Measurements from ENCODE around the gene KIF3A. TPM values are rescaled to one million over a fixed set of nuclear protein-coding genes. Genes with fewer than 3 reads are reported as not detected.

KIF3A gene
- total RNA-seq, 1 donor from 2014 or later = 20.7 TPM

DNA sequence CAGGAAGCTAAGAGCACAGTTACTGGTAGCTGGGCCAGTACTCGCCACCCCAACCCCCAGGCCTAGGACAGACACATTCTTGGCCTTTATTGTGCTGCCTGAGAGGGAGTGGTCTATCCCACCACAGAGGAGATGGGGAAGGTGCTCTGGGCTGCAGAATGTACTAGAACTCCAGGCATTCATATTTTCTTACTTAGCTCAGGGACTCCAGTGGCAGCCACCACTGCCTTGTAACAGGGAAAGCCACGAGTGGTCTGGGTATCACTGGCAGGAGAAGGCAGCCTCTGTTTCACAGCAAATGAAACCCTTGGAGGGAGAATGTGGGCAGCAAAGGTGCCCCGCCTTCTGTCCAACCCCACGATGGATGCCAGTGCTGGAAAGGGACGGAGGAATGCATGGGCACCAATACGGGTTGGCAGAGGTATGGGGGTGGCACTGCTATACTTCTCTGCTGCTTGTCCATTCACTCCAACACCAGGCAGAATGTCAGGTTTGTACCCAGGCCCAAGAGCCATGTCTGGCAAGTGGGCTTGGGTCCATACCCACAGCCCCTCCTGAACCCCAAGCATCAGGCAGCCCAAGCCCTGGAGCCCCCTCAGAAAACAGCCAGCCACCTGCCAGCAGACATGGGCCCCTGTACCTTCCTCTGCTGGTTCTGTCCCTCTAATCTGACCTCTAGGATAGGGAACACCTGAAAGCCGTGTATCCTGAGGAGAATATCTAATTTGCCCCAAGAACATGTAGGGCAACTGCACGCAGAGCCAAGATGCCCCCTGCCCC, 35.1 kb upstream of the KIF3A start:
- intact Hi-C loops (cut with DNase I) = no loop called here
- ATAC-seq (no peak), DNase-seq (ENCODE audit: low spot score) (no peak)

DNA sequence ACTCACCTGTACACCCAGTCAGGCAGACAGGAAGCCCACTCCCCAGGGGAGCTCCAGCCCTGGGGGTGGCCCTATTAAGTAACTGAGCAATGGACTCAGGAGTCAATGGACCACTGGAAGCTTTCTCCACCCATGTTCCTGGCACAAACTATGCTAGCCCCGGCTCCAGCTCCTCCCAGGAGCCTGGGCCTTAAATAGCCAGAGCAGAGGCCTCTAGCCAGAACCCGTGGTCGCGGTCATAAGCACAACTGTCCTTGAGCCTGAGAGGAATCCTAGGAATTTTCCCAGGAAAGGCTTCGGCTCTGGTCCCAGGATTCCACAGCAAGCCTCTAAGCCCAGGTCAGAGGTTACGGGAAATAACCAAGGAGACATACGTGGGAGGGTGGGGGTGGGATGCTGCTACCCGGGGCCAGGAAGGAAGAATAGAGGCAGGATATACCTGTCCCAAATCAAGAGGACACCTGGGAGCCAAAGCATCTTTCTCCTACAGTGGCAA, 34.2 kb upstream of the KIF3A start:
- ATAC-seq (peak; percentile 60), DNase-seq (ENCODE audit: low spot score) (no peak)
- intact Hi-C loops (cut with DNase I) = no loop called here

DNA sequence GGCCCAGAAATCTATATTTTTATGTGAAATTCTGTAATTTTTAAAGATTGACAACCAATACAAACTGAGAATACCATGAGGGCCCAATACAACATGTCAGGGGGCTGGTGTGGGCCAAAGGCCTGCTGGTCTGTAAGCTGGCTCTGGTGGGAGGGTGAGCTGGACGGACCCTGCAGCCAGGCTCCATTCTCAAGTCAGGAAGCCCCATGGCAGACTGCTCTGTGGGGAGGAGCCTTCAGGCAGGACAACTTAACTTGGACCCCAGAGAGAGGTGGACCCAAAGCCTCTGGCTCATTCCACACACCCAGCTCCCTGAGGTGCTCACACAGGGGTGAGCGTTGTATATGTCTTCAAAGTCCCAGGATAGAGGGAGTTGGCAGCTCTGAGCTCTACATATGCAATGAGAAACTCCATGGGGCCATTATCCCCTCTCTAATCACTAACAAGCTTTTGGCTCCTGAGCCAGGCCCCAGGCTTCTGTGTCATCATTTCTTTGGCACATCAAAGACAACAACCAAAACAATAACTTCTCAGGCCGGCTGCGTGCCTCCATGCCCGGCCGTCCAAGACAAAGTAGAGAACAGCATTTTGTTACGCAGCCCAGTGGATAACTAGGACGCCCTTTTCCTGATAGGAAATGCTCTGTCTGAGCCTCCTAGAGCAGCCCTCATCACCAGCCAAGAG, 33.3 kb upstream of the KIF3A start:
- DNase-seq (ENCODE audit: low spot score) = no peak
- intact Hi-C loops (cut with DNase I) = no loop called here
- ATAC-seq = peak; percentile 33

DNA sequence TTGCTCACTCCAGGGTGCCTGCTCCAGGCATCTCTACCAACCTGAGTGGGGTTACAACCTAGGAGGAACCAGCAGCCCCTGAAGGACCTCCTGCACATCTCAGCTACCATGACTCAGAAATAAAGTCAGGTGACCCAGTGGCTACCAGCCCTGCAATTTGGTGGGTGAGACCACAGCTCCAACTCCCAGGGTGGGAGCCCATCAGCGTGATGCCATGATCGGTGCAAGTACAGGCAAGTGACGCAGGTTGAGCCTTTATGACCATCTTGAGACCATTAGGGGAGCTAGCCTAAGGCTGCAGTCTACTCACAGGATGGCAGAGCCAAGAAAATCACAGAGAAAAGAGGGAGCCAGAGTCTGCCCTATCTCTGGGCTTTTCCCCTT, 31.1 kb upstream of the KIF3A start:
- DNase-seq (ENCODE audit: low spot score) (no peak), ATAC-seq (no peak)
- intact Hi-C loops (cut with DNase I) = no loop called here

DNA sequence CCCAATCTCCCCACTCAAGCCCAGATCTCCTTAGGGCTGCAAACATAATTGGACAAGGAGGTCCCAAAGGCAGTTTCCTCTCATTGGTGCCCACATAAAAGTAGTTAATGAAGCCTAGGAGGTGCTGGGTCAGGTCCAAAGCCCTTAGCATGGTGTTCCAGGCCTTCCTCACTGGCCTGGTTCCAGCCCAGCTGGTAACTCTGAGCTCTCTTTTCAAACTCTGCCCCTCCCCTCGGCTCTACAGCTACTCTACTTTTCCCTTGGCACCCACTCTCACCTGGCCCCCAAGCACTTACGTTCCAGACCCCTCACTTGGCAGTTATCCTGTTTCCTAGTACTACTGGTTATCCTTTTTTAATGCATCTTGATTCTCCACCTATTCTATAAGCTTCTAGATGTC, 29.8 kb upstream of the KIF3A start:
- ATAC-seq (no peak), DNase-seq (ENCODE audit: low spot score) (no peak)
- intact Hi-C loops (cut with DNase I) = no loop called here

DNA sequence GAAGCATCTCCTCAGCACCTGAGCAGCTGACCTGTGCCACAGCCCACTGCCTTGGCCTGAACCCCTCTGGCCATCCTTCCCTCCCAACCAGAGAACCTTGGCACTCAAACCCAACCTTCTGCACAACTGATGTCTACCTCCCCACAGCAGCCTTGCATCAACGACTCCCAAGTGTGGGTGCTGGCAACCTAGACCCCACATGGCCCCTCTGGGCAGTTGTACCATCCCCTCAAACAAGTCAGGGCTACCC, 29.4 kb upstream of the KIF3A start:
- DNase-seq (ENCODE audit: low spot score) = no peak
- intact Hi-C loops (cut with DNase I) = no loop called here
- ATAC-seq = no peak

DNA sequence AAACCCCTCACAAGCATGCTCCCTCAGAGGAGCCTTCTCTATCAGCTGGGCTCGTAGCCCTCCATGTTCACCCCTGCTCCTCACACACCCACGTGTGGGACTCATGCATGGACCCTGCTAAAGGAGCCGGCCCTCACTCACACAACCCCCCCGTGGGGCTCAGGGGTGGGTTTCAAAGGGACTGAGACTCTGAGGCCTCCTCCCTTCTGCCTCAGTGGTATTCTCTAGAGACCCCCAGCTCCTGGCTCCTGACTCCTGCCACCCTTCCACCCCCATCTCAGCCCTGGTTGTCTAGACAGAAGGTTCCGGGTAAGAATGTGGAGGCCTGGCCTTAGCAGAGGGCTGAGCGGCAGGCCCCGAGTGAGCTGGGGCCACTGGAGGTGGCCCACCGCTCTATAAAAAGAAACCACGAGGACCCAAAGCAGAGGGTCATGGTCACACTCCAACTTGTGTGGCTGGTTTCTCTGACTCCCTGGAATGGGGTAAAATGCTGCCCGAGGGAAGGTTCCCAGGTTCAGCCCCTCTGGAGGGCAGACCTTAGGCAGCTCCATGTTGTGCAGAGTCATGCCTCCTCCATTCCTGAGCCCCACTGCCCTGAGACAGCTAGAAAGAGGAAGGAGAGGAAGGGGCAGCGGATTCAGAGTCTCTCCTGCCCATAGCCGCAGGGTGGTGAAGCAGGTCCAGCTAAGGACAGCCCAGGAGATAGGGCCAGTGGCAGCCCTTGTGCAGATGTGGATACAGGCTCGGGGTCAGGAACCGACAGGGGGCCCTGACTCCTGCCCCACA, 28.9 kb upstream of the KIF3A start:
- intact Hi-C loops (cut with DNase I) = no loop called here
- ATAC-seq (no peak), DNase-seq (ENCODE audit: low spot score) (no peak)

DNA sequence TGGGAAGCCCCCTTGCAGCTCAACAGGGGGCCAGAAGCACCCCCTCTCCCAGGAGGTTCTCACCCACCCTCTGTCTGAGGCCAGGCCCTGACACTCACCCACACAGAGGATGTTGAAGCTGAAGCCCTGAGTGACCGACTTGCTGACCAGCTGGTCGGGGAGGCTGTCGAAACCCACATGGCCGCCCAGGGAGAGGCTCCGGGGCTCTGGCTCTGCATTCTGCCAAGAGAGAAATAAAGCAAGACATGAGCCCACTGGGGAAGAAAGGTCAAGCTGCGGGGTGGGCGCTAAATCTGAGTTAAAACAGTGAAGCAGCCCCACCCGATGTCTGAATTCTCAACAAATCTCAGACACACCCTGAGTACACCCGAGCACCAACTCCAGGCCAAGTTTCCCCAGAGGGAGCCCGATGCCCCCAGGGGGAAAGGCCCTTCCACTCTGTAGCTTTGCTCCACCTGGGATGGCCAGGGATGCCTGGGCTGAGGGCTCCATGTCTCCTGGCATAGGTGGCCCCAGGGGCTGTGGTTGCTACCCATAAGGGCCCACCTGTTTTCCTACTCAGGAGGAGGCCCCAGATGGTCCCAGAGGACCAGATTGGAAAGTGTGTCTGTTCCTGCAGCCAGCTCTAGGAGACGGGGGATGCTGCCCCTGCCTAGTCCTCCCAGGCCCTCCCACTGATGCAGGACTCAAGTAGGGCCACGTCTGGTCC, 28.1 kb upstream of the KIF3A start:
- intact Hi-C loops (cut with DNase I) = no loop called here
- ATAC-seq (no peak), DNase-seq (ENCODE audit: low spot score) (no peak)

DNA sequence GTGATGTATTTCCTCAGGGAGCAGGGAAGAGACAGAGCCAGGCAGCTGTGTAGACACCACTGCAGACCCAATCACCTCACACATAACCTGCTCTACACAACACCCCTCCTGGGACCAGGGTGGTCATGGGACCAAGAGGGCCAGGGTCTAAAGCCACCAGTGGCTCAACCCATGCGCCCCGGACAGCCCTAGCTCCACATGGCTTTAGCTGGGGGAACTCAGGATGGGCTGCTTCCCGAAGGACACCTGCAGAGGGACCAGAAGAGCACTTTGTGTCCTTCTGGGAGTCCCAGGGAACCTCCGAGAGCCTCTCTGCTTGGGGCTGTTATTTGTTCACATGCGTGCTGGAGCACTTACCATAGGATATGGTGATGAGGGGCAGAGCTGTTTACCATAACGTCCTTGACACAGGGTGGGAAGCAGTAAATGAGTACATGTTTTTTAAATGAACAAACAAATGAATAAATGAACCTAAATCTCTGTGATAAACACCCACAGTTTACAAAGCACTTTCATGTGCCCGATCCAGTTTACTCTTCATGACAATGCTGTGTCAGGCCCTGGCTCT, 27.4 kb upstream of the KIF3A start:
- intact Hi-C loops (cut with DNase I) = no loop called here
- ATAC-seq (no peak), DNase-seq (ENCODE audit: low spot score) (no peak)

DNA sequence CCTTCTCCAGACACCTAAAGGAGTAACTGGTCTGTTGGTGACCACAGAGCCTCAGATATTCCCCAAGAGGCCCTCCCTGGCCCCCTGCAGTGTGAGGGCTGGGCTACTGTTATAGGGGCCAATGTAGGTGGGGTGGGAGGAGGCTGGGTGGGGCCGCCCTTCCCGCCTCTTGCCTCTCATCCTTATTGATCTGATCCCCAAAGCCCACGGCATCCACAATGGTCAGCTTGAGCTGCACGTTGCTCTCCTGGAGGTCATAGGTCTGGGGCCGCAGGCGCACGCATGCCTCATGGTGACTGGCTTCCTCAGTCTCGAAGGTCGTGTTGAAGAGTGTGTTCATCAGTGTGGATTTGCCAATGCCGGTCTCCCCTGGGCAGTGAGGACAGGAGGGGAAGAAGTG, 26.7 kb upstream of the KIF3A start:
- intact Hi-C loops (cut with DNase I) = no loop called here
- ATAC-seq (no peak), DNase-seq (ENCODE audit: low spot score) (no peak)

DNA sequence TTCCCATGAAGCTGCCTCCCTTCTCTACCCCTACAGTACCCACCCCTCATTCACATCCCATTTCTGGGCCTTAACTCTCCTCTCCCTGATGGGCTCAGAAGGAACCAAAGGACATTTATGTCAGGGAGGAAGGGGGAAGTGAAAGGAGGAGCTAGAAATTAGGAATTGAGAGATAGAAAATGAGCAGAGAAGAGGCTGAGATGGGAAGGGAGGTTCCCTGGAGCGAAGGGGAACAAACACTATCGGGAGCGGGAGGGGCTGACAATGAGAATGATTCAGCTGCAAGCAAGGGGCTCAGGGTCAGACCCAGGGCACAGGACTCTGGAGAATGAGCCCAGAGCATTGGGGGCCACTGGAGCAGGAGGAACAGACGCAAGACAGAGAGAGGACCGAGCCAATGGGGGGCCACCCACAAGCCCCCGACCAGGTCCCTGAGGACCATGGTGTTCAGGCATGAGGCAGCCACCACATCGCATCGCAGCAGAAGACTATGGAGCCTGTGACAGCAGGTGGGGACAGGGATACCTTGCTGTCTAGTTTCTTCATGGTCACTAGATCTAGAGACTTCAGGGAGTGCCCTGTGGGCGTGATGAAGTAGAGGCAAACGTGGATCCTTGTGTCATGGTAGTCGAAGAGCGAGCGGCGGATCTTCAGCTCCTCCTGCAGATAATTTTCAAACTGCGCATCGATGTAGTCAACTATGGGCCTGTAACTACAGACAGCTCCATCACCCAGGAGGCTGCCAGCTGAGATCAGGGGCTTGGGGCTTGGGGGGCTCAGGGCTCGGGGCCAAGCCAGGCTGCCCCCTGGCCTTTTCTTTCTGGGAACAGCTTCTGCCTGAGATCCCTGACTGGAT, 26.1 kb upstream of the KIF3A start:
- intact Hi-C loops (cut with DNase I) = no loop called here
- ATAC-seq (no peak), DNase-seq (ENCODE audit: low spot score) (no peak)

DNA sequence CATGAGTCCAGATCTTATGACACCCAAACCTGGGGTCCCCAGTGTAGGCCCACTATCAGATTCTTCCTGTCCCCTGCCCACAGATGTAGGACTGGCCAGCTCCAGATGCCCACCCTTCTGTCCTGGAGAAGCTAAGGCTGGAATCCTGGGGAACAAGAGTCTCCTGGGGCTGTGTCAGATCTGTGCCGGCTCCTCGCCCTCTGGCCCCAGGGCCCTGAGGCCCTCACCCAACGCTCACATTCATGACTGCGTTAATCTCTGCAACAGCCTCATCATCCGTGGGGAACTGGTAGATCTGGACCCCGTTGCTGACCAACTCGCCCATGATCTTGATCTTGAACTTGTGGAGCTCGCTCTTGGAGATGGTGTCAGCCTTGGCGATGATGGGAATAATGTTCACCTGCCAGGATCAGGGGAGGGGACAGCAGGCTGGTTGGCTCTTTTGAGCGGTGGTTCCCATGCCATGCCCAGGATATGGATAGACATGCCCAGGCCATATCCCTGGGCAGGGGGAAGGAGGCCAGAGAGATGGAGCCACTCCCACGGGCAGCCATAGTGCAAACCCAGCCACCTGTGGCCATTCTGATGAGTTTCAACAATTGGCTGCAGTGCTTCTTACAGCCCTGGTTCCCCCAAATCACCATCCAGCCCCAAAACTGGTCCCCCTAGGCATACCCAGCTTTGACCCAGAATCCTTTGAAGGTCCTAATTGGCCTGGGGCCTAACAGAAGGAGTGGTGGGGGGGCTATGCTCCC, 25.1 kb upstream of the KIF3A start:
- no peak for DNase-seq (ENCODE audit: low spot score)
- intact Hi-C loops (cut with DNase I) = no loop called here
- ATAC-seq = no peak

DNA sequence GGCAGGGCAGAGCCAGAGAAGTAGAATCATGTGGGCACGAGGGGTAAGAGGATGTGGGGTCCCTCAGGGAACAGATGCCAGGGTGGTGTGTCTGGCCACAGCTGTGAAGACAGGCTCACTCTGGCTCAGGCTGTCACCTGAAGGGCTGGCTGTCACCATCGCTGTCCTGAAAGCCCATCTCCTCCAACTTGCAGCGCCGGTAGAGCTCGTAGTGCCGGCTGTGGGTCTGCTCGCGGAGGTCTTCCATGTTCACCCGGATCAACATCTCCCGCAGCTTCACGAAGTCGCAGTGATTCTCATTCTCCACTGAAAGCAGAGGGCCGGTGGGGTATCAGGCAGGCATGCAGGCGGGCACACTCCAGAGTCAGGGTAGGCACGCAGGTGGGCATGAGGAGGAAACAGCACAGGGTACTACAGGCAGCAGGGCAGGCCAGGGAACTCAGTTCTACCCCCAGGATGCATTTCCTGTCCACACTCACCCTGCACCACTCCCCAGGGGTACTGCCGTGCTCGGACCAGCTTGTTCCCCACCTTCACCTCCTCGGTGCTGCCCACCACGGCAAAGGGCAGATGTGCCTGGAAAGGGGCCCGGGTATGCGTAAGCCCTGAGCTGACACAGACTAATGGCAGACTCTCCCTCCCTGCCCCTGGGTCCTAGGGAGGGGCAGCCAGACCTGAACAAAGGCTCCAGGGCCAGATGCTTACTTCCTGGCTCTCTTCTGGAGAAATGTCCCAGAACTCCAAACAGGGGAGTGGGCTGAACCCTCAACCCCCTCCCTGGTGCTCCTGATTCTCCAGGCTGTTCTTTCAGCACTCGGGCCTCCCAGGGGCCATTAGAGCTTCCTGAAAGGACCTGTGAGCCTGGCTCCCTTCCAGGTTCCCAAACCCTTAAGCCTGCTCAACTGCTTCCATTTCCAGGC, 24.2 kb upstream of the KIF3A start:
- intact Hi-C loops (cut with DNase I) = no loop called here

DNA sequence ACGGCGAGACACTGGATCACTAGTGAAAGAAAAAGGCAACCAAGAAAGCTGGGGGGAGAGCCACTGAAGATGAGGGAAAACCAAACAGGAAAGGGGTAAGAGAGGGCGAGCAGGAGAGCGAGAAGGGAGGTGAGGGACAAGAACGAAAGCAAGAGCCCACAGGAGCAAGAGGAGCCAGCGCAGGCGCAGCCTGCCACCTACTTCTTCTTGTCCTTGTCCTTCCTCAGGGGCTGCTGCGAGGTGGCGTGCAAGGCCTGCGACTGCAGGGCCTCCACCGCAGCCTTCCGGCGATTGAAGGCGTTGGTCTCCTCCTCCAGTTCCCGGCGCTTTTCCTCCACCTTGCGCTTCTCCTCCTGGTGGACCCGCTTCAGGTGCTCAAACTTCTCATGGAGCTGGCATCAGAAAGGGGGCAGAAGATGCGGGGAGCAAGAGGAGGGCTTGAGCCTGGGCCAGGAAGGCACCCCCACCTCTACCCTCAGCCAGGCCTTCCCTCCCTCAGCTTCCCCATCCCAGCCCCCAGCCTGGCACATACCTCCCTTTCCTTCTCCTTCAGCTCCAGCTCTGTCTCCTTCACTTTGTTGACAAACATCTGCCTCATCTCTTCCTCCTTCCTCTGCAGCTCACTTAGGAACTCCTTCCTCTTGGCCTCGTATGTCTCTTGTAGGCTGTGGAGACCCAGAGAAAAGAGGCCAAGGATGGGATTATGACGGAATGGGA, 23.4 kb upstream of the KIF3A start:
- ATAC-seq (no peak), DNase-seq (ENCODE audit: low spot score) (no peak)
- intact Hi-C loops (cut with DNase I) = no loop called here

More for the DNA sequence above, 24.2 kb upstream of the KIF3A start:
- DNase-seq (ENCODE audit: low spot score) = no peak
- ATAC-seq = no peak

DNA sequence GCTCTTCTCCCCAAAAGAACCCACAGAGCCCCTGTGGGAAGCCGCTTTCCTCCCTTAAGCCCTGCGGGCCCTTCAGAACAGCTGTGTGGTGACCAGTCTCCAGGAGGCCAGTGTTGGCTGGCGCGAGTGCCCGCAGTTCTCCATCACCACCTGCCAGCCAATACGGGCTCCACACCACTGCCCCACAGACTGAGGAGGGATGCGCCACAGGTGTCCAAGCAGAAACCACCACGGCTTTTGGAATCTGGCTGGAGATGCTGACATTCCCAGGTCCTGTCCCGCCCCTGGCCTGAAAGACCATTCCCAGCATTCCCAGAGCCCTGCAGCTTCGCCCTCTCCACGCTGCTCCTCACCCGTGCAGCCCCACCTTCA, 22.7 kb upstream of the KIF3A start:
- DNase-seq (ENCODE audit: low spot score) (no peak), ATAC-seq (no peak)
- intact Hi-C loops (cut with DNase I) = no loop called here
